ENCODE measurements around the gene PELI1.

- TF ChIP-seq EZH2 (IDR thresholded peaks at IDR 0.05; ENCODE audit: borderline replicate concordance, low read length) = no peak
- no peak for TF ChIP-seq CTCF (IDR thresholded peaks at IDR 0.05; ENCODE audit: low read length)
These were observed 35.5 kb upstream of the PELI1 start for GRCh38 chr2:64179582-64180321.
